ENCODE results near the gene COL18A1. TPM values are rescaled to one million over a fixed set of nuclear protein-coding genes. Genes with fewer than 3 reads are reported as not detected.

Gene COL18A1
- polyA plus RNA-seq, 1 donor (not counting 4 experiments of a cell fraction or from before 2014, with no cell fraction given) = 13.0 TPM

DNA sequence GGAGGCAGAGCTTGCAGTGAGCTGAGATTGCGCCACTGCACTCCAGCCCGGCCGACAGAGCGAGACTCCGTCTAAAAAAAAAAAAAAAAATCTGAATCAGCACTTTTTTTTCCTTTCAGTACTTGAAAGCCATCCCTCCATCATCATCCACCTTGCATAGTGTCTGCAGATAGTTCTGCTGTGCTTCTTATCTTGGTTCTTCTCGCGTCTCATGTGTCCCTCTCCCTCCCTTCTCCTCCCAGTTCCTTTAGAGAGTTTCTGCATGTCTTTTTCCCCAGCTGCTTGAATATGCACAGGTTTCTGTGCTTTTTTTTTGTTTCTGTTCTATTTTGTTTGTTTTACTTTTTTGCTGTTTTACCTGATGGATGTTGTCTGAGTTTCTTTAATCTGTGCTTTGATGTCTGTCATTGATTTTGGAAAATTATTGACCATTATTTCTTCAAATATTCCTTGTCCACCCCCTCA is 3.9 kb upstream of the COL18A1 start:
- peaks cover 2% of the 10 kb centered on the region for H3K9me3 ChIP-seq (ENCODE audit: control insufficient read depth, low read depth, low read length)
- no peaks in the 10 kb centered on the region for H3K36me3 ChIP-seq (ENCODE audit: control insufficient read depth in 2 of 2, extremely low read depth in 1 of 2, insufficient read depth in 2 of 2, low read length in 2 of 2)
- peaks cover 23% of the 10 kb centered on the region for H3K4me1 ChIP-seq (ENCODE audit: control insufficient read depth, extremely low read depth, insufficient read depth, low read length)
- peaks cover 6% of the 10 kb centered on the region for H3K9me1 ChIP-seq (ENCODE audit: control insufficient read depth, extremely low read depth, insufficient read depth, low read length)
- FAIRE-seq = no peak
- H3K4me2 ChIP-seq (ENCODE audit: control insufficient read depth, extremely low read depth, insufficient read depth, low read depth, low read length) = no peak overlapping the region
- peaks cover 9% of the 10 kb centered on the region for H3K27me3 ChIP-seq (ENCODE audit: control insufficient read depth, extremely low read depth, insufficient read depth, low read length)
- H3K9ac ChIP-seq (ENCODE audit: control insufficient read depth, extremely low read depth, insufficient read depth, low read length) = no peak overlapping the region
- TF ChIP-seq, protein P1, sequence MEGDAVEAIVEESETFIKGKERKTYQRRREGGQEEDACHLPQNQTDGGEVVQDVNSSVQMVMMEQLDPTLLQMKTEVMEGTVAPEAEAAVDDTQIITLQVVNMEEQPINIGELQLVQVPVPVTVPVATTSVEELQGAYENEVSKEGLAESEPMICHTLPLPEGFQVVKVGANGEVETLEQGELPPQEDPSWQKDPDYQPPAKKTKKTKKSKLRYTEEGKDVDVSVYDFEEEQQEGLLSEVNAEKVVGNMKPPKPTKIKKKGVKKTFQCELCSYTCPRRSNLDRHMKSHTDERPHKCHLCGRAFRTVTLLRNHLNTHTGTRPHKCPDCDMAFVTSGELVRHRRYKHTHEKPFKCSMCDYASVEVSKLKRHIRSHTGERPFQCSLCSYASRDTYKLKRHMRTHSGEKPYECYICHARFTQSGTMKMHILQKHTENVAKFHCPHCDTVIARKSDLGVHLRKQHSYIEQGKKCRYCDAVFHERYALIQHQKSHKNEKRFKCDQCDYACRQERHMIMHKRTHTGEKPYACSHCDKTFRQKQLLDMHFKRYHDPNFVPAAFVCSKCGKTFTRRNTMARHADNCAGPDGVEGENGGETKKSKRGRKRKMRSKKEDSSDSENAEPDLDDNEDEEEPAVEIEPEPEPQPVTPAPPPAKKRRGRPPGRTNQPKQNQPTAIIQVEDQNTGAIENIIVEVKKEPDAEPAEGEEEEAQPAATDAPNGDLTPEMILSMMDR (optimal IDR thresholded peaks at IDR 0.05 in 1 of 3, IDR thresholded peaks at IDR 0.05 in 1 of 3, conservative IDR thresholded peaks at IDR 0.05 in 1 of 3; ENCODE audit: extremely low read depth in 1 of 3, insufficient read depth in 2 of 3, low read length in 3 of 3) = no peak
- no peak for TF ChIP-seq EZH2 (IDR thresholded peaks at IDR 0.05; ENCODE audit: low read length)
- no peak overlapping the region for H2AFZ ChIP-seq (ENCODE audit: control insufficient read depth, low read length)
- DNase-seq (ENCODE audit: low read depth, low spot score) = no peak
- H4K20me1 ChIP-seq (ENCODE audit: control insufficient read depth, extremely low read depth, insufficient read depth, low read length) = peaks cover 8% of the 10 kb centered on the region
- no peaks in the 10 kb centered on the region for H3K79me2 ChIP-seq (ENCODE audit: control insufficient read depth, insufficient read depth, low read length)
- dilution Hi-C loops (cut with MboI; ENCODE audit: extremely low pct_ligation_motif_present, low sequenced_read_pairs) = no loop called here
- H3K27ac ChIP-seq (ENCODE audit: control insufficient read depth, insufficient read depth, low read length) = no peak overlapping the region
- no peak overlapping the region for H3K4me3 ChIP-seq (ENCODE audit: control insufficient read depth in 2 of 3, extremely low read depth in 1 of 3, insufficient read depth in 2 of 3, low read depth in 1 of 3, low read length in 3 of 3)

DNA sequence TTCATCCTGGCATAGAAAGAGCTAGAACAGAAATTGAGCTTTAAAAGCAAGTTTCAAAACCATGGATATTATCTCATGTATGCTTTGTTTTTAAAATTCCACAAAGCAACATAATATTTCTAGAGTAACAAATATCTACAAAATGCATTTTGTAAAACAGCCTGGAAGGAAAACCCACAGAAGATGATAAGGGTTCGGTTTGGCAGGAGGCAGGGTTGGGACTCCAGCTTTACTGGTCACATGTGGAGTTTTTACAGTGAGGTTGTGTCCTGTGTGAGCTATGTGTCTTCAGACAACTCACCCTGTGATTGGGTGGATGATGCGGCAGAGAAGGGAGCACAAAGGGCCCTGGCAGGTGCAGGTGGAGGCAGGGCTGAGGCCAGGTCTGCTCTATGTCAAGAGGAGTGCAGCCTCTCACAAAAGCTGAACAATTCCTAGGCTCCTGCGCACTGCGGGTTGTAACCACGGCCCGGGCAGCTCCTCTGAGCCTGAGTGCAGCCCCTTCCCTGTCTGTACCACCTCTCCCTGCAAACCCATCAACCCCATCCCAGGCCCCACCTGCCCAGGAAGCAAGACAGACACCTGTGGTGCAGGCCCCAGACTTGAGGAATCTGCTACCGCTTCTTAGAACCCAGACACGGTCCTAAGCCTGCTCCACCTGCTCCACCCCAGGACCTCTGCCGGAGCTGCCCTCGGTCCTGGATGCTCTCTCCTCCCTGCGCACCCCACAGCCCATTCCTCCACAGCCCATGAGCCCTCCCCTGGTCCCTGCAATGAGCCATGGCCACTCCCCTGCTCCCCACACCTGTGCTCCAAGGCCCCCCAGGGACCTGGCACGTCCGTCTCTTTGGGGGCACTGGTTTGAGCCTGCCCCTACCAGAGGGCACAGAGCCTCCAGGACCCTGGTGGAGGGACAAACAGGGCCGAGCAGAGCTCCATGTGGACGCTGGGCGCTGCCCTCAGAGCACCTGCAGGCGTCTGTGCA is 2.8 kb upstream of the COL18A1 start:
- peaks cover 6% of the 10 kb centered on the region for H3K27me3 ChIP-seq (ENCODE audit: control insufficient read depth, extremely low read depth, insufficient read depth, low read length)
- no peak for DNase-seq (ENCODE audit: low read depth, low spot score)

More for the DNA sequence above, 2.8 kb upstream of the COL18A1 start:
- Histone ChIP-seq H2AFZ (ENCODE audit: control insufficient read depth, low read length) (no peak overlapping the region), H4K20me1 (ENCODE audit: control insufficient read depth, extremely low read depth, insufficient read depth, low read length) (peaks cover 11% of the 10 kb centered on the region), H3K36me3 (ENCODE audit: control insufficient read depth in 2 of 2, extremely low read depth in 1 of 2, insufficient read depth in 2 of 2, low read length in 2 of 2) (no peaks in the 10 kb centered on the region), H3K79me2 (ENCODE audit: control insufficient read depth, insufficient read depth, low read length) (peaks cover under 1% of the 10 kb centered on the region), H3K9me3 (ENCODE audit: control insufficient read depth, low read depth, low read length) (peaks cover 2% of the 10 kb centered on the region), H3K4me1 (ENCODE audit: control insufficient read depth, extremely low read depth, insufficient read depth, low read length) (peaks cover 34% of the 10 kb centered on the region), H3K9me1 (ENCODE audit: control insufficient read depth, extremely low read depth, insufficient read depth, low read length) (peaks cover 6% of the 10 kb centered on the region), H3K4me3 (ENCODE audit: control insufficient read depth in 2 of 3, extremely low read depth in 1 of 3, insufficient read depth in 2 of 3, low read depth in 1 of 3, low read length in 3 of 3) (no peak overlapping the region), H3K4me2 (ENCODE audit: control insufficient read depth, extremely low read depth, insufficient read depth, low read depth, low read length) (peak overlapping the region; percentile 84), H3K27ac (ENCODE audit: control insufficient read depth, insufficient read depth, low read length) (peak overlapping the region; percentile 26), H3K9ac (ENCODE audit: control insufficient read depth, extremely low read depth, insufficient read depth, low read length) (no peak overlapping the region)
- FAIRE-seq = no peak
- TF ChIP-seq, protein P1 (optimal IDR thresholded peaks at IDR 0.05 in 1 of 3, IDR thresholded peaks at IDR 0.05 in 1 of 3, conservative IDR thresholded peaks at IDR 0.05 in 1 of 3; ENCODE audit: extremely low read depth in 1 of 3, insufficient read depth in 2 of 3, low read length in 3 of 3) = no peak
- TF ChIP-seq EZH2 (IDR thresholded peaks at IDR 0.05; ENCODE audit: low read length) = no peak
- dilution Hi-C loops (cut with MboI; ENCODE audit: extremely low pct_ligation_motif_present, low sequenced_read_pairs) = no loop called here

Measured in keratinocyte (primary cell).